Measurements from ENCODE around the gene NPVF.

DNA sequence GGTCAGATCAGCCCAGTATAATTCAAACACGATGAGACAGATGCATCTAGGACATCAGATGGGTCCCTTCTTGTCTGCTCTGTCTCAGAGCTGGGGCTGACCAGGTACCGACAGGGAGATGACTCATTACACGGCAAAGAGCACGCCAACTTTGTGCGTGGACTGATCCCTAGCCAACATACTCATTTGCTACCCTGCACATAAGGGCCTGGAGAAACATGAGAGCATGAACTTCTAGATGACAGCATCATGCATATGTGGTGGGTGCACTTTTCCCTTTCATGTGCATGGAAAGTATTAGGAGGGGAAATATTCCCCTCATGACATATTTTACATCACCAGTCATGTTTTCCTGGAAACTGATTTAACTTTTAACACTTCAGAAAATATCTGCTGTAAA is 35.1 kb upstream of the NPVF start:
- TF ChIP-seq CTCF (IDR thresholded peaks at IDR 0.05) (no peak), POLR2A (IDR thresholded peaks at IDR 0.05) (no peak), POLR2AphosphoS5 (IDR thresholded peaks at IDR 0.05; ENCODE audit: insufficient read depth in 1 of 2, low read depth in 1 of 2) (no peak)
